ENCODE measurements around the gene PRDX5. TPM values are rescaled to one million over a fixed set of nuclear protein-coding genes. Genes with fewer than 3 reads are reported as not detected.
A peak's percentile ranks its signal among the peaks of the same experiment; 100 is the strongest.

Gene PRDX5
- total RNA-seq, 2 donors from 2014 or later, result 91.1 to 136 TPM

DNA sequence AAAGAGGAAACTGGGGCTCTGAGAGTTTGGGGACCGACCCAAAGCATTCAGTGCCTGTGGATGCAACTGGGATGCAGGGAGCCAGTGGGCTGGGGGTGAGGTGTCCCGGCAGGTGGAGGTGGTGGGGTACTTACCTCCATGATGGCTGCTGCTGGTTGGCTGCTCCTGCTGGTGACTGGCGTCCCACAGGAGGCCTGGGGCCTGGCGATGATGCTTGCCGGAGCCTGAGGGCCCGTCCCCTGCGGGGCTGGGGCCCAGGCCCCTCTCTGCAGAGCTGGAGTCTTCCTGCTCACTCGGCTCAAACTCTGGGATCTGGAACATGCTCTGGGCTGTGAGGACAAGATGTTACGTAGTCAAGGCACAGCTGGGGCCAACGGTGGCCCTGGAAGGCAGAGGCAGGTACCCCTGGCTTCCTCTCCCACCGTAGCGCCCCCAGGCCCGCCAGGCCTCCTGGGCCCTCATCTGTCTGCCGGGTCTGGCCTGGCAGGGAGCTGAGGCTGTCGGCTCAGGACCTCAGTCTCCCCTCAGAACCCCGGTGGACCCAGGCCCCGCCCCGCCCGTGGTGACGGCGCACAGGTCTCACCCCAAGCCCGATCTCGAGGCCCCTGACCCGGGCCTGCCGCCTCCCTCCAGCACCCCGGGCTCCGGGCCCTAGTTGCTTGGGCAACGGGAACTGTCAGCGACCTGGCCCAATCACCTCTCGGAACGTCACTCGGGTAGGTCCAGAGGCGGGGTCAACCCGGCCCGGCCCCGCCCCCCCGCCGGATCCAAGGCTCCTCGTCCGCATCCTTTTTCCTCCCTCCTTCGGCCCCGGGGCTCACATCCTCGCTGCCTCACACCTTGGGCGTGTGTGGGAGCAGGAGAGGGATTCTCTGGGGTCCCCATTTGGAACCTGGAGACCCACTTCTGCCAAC, 33.6 kb upstream of the PRDX5 start, which contains the start of gene BAD:
Gene BAD, minus strand, starts transcription at position 618 of the 914 bp plus-strand sequence. Its CDS starts 297 bp downstream, at position 321.
- Histone ChIP-seq H3K9me3 (no peaks in the 10 kb centered on the region), H3K27me3 (replicated peaks; ENCODE audit: insufficient read depth) (no peaks in the 10 kb centered on the region), H3K27ac (peak within 1 kb of the TSS; percentile 91 to 94), H3K4me3 (peak within 1 kb of the TSS; percentile 92), H3K36me3 (peaks cover 6% of the 10 kb centered on the region), H3K4me1 (ENCODE audit: control insufficient read depth in 1 of 2, low read depth in 2 of 2) (peaks cover 18 to 32% of the 10 kb centered on the region in 2 donors)
- ATAC-seq (ENCODE audit: insufficient number of reproducible peaks, low FRiP score, low read depth) (peak; percentile 75), DNase-seq (ENCODE audit: low spot score) (peak; percentile 84)
- TF ChIP-seq, protein P1, sequence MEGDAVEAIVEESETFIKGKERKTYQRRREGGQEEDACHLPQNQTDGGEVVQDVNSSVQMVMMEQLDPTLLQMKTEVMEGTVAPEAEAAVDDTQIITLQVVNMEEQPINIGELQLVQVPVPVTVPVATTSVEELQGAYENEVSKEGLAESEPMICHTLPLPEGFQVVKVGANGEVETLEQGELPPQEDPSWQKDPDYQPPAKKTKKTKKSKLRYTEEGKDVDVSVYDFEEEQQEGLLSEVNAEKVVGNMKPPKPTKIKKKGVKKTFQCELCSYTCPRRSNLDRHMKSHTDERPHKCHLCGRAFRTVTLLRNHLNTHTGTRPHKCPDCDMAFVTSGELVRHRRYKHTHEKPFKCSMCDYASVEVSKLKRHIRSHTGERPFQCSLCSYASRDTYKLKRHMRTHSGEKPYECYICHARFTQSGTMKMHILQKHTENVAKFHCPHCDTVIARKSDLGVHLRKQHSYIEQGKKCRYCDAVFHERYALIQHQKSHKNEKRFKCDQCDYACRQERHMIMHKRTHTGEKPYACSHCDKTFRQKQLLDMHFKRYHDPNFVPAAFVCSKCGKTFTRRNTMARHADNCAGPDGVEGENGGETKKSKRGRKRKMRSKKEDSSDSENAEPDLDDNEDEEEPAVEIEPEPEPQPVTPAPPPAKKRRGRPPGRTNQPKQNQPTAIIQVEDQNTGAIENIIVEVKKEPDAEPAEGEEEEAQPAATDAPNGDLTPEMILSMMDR (IDR thresholded peaks at IDR 0.05), result no peak

DNA sequence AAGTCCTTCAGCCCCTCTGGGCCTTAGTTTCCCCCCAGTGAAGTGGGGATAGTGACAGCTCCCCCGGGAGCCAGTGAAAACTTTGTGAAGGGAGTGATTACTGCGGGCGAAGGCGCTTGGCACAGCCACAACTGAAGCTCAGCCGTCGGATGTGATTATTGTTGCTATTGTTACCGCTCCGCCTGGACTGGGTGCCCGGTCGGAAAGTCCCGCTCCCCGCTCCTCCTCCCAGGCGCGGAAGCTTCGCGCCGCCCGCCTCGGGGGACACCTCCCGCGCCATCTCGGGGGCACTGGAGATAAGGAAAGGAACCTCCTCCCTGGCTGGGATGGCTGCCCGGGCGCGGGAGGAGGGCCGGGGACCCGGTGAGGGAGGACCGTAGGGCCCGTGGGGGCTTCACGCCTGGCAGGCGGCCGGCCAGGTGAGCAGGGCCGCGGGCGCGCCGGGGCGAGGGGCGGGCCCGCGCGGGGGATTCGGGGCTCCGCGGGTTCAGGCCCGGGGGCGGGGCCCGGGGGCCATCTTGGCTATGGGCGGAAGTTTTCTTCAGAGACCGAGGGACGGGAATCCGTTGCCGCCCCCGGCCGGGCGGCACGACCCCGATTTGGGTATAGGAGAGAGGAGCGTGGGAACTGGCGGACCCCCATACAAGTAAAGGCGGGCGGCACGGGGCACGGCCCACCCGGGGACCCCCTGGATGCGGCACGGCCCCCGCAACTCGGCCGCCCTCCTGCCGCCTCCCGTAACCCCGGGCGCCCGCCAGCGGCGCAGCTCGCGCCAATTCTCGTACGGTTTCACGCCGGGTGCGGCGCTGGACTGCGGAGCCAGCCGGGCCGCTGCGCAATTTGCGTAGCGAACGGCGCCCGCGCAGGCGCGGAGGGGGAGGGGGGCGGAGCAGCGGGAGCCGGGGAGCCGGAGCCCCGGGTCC, 32.7 kb upstream of the PRDX5 start, which contains the start of gene GPR137:
Gene GPR137, plus strand, starts transcription at position 887 of the 923 bp plus-strand sequence. CDS start 677 bp downstream, outside the sequence.
- Histone ChIP-seq H3K27me3 (replicated peaks; ENCODE audit: insufficient read depth) (no peaks in the 10 kb centered on the region), H3K4me3 (peak within 1 kb of the TSS; percentile 92), H3K4me1 (ENCODE audit: control insufficient read depth in 1 of 2, low read depth in 2 of 2) (peaks cover 18 to 32% of the 10 kb centered on the region in 2 donors), H3K9me3 (no peaks in the 10 kb centered on the region), H3K27ac (peak within 1 kb of the TSS; percentile 91 to 94), H3K36me3 (peaks cover 6% of the 10 kb centered on the region)
- DNase-seq (ENCODE audit: low spot score) (no peak), ATAC-seq (ENCODE audit: insufficient number of reproducible peaks, low FRiP score, low read depth) (peak; percentile 64)
- TF ChIP-seq, protein P1 (IDR thresholded peaks at IDR 0.05), result no peak

DNA sequence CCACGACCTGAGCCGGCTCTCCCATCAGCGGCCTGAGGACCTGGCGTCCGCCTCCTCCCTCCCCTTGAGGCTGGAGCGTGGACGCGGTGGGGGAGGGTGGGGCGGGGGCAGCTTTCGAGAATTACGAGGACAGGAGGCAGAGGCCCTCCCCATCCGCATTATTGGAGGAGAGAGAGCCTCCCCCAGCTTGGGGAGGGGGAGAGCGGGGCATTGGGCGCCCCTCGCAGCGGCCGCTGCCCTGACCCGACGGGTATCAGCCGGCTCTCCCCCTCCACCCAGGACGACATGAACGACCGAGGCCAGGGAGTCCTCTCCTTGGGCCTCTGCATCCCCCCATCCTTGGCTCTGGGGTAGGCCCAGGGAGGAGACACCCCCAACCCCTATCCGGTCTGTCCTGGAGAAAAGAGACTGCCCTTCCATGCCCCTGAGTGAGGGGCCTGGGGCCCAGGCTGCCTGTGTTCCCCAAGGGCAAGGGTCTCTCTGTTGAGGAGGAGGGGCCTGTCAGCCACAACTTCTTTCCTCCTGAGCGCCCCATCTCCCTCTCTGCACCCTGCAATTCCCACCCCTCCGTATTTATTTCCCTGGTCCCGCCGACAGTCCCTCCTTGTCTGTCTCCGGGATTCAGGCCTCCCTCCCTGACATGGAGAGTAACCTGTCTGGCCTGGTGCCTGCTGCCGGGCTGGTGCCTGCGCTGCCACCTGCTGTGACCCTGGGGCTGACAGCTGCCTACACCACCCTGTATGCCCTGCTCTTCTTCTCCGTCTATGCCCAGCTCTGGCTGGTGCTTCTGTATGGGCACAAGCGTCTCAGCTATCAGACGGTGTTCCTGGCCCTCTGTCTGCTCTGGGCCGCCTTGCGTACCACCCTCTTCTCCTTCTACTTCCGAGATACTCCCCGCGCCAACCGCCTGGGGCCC, 31.8 kb upstream of the PRDX5 start:
- H3K27ac ChIP-seq, result peak overlapping the region; percentile 91 to 94
- no peak for DNase-seq (ENCODE audit: low spot score)
- H3K4me1 ChIP-seq (ENCODE audit: control insufficient read depth in 1 of 2, low read depth in 2 of 2), result peaks cover 18 to 32% of the 10 kb centered on the region in 2 donors
- H3K27me3 ChIP-seq (replicated peaks; ENCODE audit: insufficient read depth), result no peaks in the 10 kb centered on the region
- no peaks in the 10 kb centered on the region for H3K9me3 ChIP-seq
- H3K4me3 ChIP-seq, result peak overlapping the region; percentile 92
- ATAC-seq (ENCODE audit: insufficient number of reproducible peaks, low FRiP score, low read depth), result no peak
- peaks cover 6% of the 10 kb centered on the region for H3K36me3 ChIP-seq
- TF ChIP-seq, protein P1 (IDR thresholded peaks at IDR 0.05), result no peak

DNA sequence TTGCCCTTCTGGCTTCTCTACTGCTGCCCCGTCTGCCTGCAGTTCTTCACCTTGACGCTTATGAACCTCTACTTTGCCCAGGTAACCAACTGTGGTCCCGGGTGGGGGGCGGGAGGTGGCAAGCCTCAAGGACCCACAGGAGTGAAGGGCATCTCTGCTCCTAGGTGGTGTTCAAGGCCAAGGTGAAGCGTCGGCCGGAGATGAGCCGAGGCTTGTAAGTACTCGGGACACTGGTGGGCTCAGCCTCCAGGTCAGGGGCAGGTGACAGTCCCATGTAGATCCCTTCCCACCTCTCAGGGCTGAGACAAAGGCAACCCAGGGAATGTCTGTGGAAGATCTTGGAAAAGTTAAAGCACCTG, 31.1 kb upstream of the PRDX5 start:
- TF ChIP-seq, protein P1 (IDR thresholded peaks at IDR 0.05), result no peak
- peaks cover under 1% of the 10 kb centered on the region for H3K36me3 ChIP-seq
- DNase-seq (ENCODE audit: low spot score) (no peak), ATAC-seq (ENCODE audit: insufficient number of reproducible peaks, low FRiP score, low read depth) (no peak)
- no peaks in the 10 kb centered on the region for H3K9me3 ChIP-seq
- H3K4me3 ChIP-seq, result no peak overlapping the region
- H3K4me1 ChIP-seq (ENCODE audit: control insufficient read depth in 1 of 2, low read depth in 2 of 2), result peaks cover 24 to 39% of the 10 kb centered on the region in 2 donors
- no peak overlapping the region for H3K27ac ChIP-seq
- no peaks in the 10 kb centered on the region for H3K27me3 ChIP-seq (replicated peaks; ENCODE audit: insufficient read depth)

All from thoracic aorta (tissue), 2 donors.